ENCODE measurements around the gene CDK5.

The CDK5 gene

GRCh38 chr7:151057506-151057988, at the start of gene CDK5:
Gene CDK5, minus strand, starts transcription at chr7:151057897. Its CDS starts 49 bp downstream, at chr7:151057848.
- peak within 1 kb of the TSS; percentile 88 for H3K4me3 ChIP-seq (ENCODE audit: low read depth, low read length)
- TF ChIP-seq CTCF (IDR thresholded peaks at IDR 0.05; ENCODE audit: borderline replicate concordance, insufficient read depth, low read depth, low read length) = no peak

GRCh38 chr7:151104411-151105235, 46.9 kb upstream of the CDK5 start:
- no peak for TF ChIP-seq CTCF (IDR thresholded peaks at IDR 0.05; ENCODE audit: borderline replicate concordance, insufficient read depth, low read depth, low read length)

GRCh38 chr7:151103973-151104372, 46.3 kb upstream of the CDK5 start:
- no peak overlapping the region for H3K4me3 ChIP-seq (ENCODE audit: low read depth, low read length)
- TF ChIP-seq CTCF (IDR thresholded peaks at IDR 0.05; ENCODE audit: borderline replicate concordance, insufficient read depth, low read depth, low read length) = no peak

More at GRCh38 chr7:151104411-151105235, 46.9 kb upstream of the CDK5 start:
- no peak overlapping the region for H3K4me3 ChIP-seq (ENCODE audit: low read depth, low read length)

GRCh38 chr7:151102991-151103390, 45.3 kb upstream of the CDK5 start:
- TF ChIP-seq CTCF (IDR thresholded peaks at IDR 0.05; ENCODE audit: borderline replicate concordance, insufficient read depth, low read depth, low read length) = no peak
- H3K4me3 ChIP-seq (ENCODE audit: low read depth, low read length) = no peak overlapping the region

DNA sequence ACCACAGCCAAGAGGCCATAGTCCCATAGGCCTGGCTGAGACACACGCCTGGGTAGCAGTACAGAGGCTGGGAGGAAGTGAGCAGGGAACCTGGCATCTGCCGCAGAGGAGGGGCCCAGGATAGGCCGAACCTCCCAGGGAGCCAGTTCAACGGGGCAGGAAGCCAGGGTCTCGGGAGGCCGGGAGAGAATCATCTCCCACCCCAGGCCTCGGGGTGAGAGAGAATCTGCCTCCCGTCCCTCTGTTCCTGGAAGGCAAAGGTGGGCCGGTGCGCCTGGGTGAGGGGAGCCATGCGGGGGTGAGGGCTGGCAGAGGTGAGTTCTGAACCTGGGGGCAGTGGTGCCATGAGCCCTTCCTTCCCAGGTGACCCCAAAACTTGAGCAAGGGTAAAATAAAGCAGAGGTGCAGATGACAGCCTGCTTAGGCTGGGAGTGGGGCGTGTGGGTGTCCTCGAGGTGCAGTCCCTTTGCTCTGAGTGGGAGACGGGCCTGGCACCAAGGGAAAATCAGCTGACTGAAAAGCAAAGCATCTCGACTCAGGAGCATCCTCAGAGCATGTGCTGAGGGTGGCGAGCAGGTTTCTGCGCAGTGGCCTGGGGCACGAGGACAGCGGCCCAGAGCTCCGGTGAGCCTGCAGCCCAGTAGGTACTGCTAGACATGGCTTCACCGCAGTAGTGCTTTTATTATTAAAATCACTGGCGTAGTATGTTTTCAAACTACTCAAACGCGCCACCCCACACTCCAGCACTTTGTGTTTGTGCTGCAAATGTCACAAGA, 44.1 kb upstream of the CDK5 start:
- H3K4me3 ChIP-seq (ENCODE audit: low read depth, low read length) = no peak overlapping the region
- no peak for TF ChIP-seq CTCF (IDR thresholded peaks at IDR 0.05; ENCODE audit: borderline replicate concordance, insufficient read depth, low read depth, low read length)

DNA sequence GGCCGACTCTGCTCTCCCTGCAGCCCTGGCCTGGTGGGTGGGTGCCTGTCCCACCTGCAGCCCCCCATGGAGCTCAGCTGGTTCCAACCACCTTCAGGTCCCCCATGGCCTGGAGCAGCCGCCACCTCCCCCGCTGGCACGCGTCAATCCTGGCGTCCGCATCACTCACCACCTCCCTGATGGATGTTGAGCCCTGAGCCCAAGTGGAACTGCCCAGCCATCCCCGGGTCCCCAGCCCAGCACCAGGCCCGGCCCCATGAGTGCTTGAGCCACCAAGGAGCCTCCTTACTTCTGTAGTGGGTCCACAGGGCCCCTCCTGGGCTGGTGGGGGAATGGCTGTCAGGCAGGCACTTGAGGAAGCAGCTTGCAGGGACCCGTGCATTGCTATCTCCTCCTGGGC, 43.2 kb upstream of the CDK5 start:
- H3K4me3 ChIP-seq (ENCODE audit: low read depth, low read length) = no peak overlapping the region
- no peak for TF ChIP-seq CTCF (IDR thresholded peaks at IDR 0.05; ENCODE audit: borderline replicate concordance, insufficient read depth, low read depth, low read length)

Data from GM12875 (cell line).